ENCODE measurements around the gene WIPI1.

WIPI1 gene

GRCh38 chr17:68460146-68460545, 2.9 kb upstream of the WIPI1 start:
- no peak for DNase-seq (ENCODE audit: low read depth)

GRCh38 chr17:68459037-68459639, 1.8 kb upstream of the WIPI1 start:
- no peak for DNase-seq (ENCODE audit: low read depth)

- DNase-seq (ENCODE audit: low read depth) = no peak
Measured at GRCh38 chr17:68458260-68459036, 1.2 kb upstream of the WIPI1 start.

GRCh38 chr17:68457539-68458259, 403 bp upstream of the WIPI1 start:
- DNase-seq (ENCODE audit: low read depth) = peak; percentile 99

GRCh38 chr17:68456339-68457167, 743 bp downstream of the WIPI1 start:
- peak; percentile 94 for DNase-seq (ENCODE audit: low read depth)

GRCh38 chr17:68455901-68456338, 1.4 kb downstream of the WIPI1 start:
- peak; percentile 95 for DNase-seq (ENCODE audit: low read depth)

- DNase-seq (ENCODE audit: low read depth) = no peak
Measured at GRCh38 chr17:68453991-68454665, 3.2 kb downstream of the WIPI1 start.

- no peak for DNase-seq (ENCODE audit: low read depth)
Measured at GRCh38 chr17:68452724-68453290, 4.5 kb downstream of the WIPI1 start.

GRCh38 chr17:68451670-68452354, 5.5 kb downstream of the WIPI1 start:
- no peak for DNase-seq (ENCODE audit: low read depth)

GRCh38 chr17:68450801-68451200, 6.5 kb downstream of the WIPI1 start:
- no peak for DNase-seq (ENCODE audit: low read depth)

GRCh38 chr17:68450391-68450790, 6.9 kb downstream of the WIPI1 start:
- DNase-seq (ENCODE audit: low read depth) = no peak

- no peak for DNase-seq (ENCODE audit: low read depth)
Measured at GRCh38 chr17:68449021-68449739, 8.1 kb downstream of the WIPI1 start.

GRCh38 chr17:68446626-68447041, 10.7 kb downstream of the WIPI1 start:
- DNase-seq (ENCODE audit: low read depth) = no peak

- no peak for DNase-seq (ENCODE audit: low read depth)
Measured at GRCh38 chr17:68445671-68446070, 11.6 kb downstream of the WIPI1 start.

GRCh38 chr17:68443972-68444464, 13.3 kb downstream of the WIPI1 start:
- DNase-seq (ENCODE audit: low read depth) = no peak

GRCh38 chr17:68441070-68441770, 16.1 kb downstream of the WIPI1 start:
- DNase-seq (ENCODE audit: low read depth) = peak; percentile 66

- DNase-seq (ENCODE audit: low read depth) = peak; percentile 28
Measured at GRCh38 chr17:68440526-68440925, 16.8 kb downstream of the WIPI1 start.

- DNase-seq (ENCODE audit: low read depth) = no peak
Measured at GRCh38 chr17:68439656-68440290, 17.5 kb downstream of the WIPI1 start.
